PC-3 (cell line): ENCODE data around the gene SHISAL2B. TPM values are rescaled to one million over a fixed set of nuclear protein-coding genes. Genes with fewer than 3 reads are reported as not detected.

Source experiments
- ATAC-seq: fragments of 200-7000 bp; cut with Tn5 transposase; 2 replicates; pipeline ENCODE4 v1.9.1; 2020; ENCODE audit warnings: mild to moderate bottlenecking, moderate library complexity
- BruUV-seq: library from RNA; stranded (reverse); fragments of 400-500 nt; replicated peaks from 2 replicates; lab custom pipeline; 2021; lab: Mats Ljungman, UMichigan
- CTCF ChIA-PET: fragments of 300-600 bp; sonication (Branson Sonifier 250); formaldehyde crosslinking; loops from one replicate; lab custom pipeline; 2022; ENCODE audit warnings: antibody characterized with exemption; lab: Charles Lee
- POLR2A ChIA-PET: fragments of 300-600 bp; sonication (Branson Sonifier 250); formaldehyde crosslinking; loops from one replicate; lab custom pipeline; 2022; ENCODE audit warnings: antibody characterized with exemption; ENCODE audit not compliant: unreplicated experiment; lab: Charles Lee
- DNase-seq: peaks from one replicate; pipeline ENCODE4 v3.0.0-alpha.2; 2015
- H2AFZ ChIP-seq: fragments of 300-600 bp; sonication (generic); 2 replicates; pipeline ENCODE4 v1.6.0; 2016; ENCODE audit warnings: antibody characterized with exemption, low read length
- H3F3A ChIP-seq: fragments of 300-600 bp; sonication (generic); one replicate; pipeline ENCODE4 v1.6.0; 2017; ENCODE audit warnings: antibody characterized with exemption, low read length, control low read depth, mild to moderate bottlenecking; ENCODE audit not compliant: unreplicated experiment
- H3K27ac ChIP-seq: fragments of 300-600 bp; sonication (generic); 2 replicates; pipeline ENCODE4 v1.5.1; 2016; ENCODE audit warnings: mild to moderate bottlenecking, low read length
- H3K27me3 ChIP-seq: fragments of 300-600 bp; sonication (generic); 2 replicates; pipeline ENCODE4 v1.6.1; 2016; ENCODE audit warnings: low read length, mixed read lengths
- H3K36me3 ChIP-seq: fragments of 300-600 bp; sonication (generic); 2 replicates; pipeline ENCODE4 v1.6.1; 2016; ENCODE audit warnings: low read depth, mixed run types, low read length, mixed read lengths
- H3K4me1 ChIP-seq: fragments of 300-600 bp; sonication (generic); 2 replicates; pipeline ENCODE4 v1.5.1; 2016; ENCODE audit warnings: low read length; ENCODE audit not compliant: insufficient read depth
- H3K4me2 ChIP-seq: fragments of 300-600 bp; sonication (generic); 2 replicates; pipeline ENCODE4 v1.6.0; 2016; ENCODE audit warnings: low read length
- H3K4me3 ChIP-seq: fragments of 300-600 bp; sonication (generic); 2 replicates; pipeline ENCODE4 v1.5.1; 2016; ENCODE audit warnings: mild to moderate bottlenecking, low read length, mixed read lengths
- H3K79me2 ChIP-seq: fragments of 300-600 bp; sonication (generic); 2 replicates; pipeline ENCODE4 v1.6.1; 2017; ENCODE audit warnings: low read length, mixed read lengths
- H3K9ac ChIP-seq: fragments of 300-600 bp; sonication (generic); 2 replicates; pipeline ENCODE4 v1.6.0; 2016; ENCODE audit warnings: mild to moderate bottlenecking, low read length
- H3K9me2 ChIP-seq: fragments of 300-600 bp; sonication (generic); replicated peaks from 2 replicates; pipeline ENCODE4 v1.6.1; 2016; ENCODE audit warnings: mixed run types, low read length, mixed read lengths
- H3K9me3 ChIP-seq: fragments of 300-600 bp; sonication (generic); 2 replicates; pipeline ENCODE4 v1.6.1; 2016; ENCODE audit warnings: low read length, mixed read lengths
- H4K20me1 ChIP-seq: fragments of 300-600 bp; sonication (generic); 2 replicates; pipeline ENCODE4 v1.6.1; 2016; ENCODE audit warnings: low read length, mixed read lengths
- EZH2 ChIP-seq: fragments of 300-600 bp; sonication (generic); IDR thresholded peaks from one replicate; pipeline ENCODE4 v1.6.1; 2017; ENCODE audit warnings: antibody characterized with exemption, mild to moderate bottlenecking, low read length; ENCODE audit not compliant: unreplicated experiment
- EZH2phosphoT487 ChIP-seq: fragments of 300-600 bp; sonication (generic); IDR thresholded peaks from 2 replicates; pipeline ENCODE4 v1.6.1; 2018; ENCODE audit warnings: mild to moderate bottlenecking, antibody characterized with exemption, low read length, borderline replicate concordance
- intact Hi-C: fragments of 100-400 bp; cut with micrococcal nuclease; formaldehyde crosslinking; loops from 2 replicates; pipeline ENCODE4 v1.9.0; 2023
- total RNA-seq: library from RNA; depleted of rRNA; stranded (reverse); fragments of >200 nt; gene quantifications from 2 replicates; pipeline ENCODE4 v1.2.3, GENCODE V29; 2014
- TF ChIP-seq, protein P1 (sequence below): fragments of 300-600 bp; sonication (generic); conservative IDR thresholded peaks from 2 replicates; pipeline ENCODE4 v1.5.1; 2017; ENCODE audit warnings: antibody characterized with exemption, low read depth, mild to moderate bottlenecking, low read length

Gene SHISAL2B
- total RNA-seq, 1 experiment from 2014 or later: 0.62 TPM

DNA sequence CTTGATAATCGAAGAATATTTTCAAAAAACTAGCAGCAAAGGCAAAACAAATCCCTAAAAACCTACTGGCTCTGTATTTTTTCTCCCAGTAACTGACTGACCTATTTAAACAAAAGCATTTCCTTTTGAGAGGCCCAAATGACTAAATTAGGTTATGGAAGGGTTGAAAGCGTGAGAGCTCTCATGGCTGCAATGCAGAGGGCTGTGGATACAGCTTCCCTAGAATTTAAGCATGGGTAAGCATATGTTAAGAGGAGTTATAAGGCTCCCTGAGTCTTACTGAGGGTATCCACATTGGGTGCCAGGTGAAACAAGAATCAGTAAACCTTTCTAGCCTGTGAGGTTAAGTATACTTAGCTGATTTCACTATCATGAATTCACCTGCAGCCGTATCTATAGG is 32.3 kb downstream of the SHISAL2B start:
- H3K9me2 ChIP-seq: no peaks in the 10 kb centered on the region
- H3F3A ChIP-seq: no peaks in the 10 kb centered on the region
- H2AFZ ChIP-seq: no peak overlapping the region
- H3K9me3 ChIP-seq: no peaks in the 10 kb centered on the region
- intact Hi-C loops: no loop called here
- no peaks in the 10 kb centered on the region for H3K27me3 ChIP-seq
- no peak for TF ChIP-seq EZH2
- TF ChIP-seq, protein P1, sequence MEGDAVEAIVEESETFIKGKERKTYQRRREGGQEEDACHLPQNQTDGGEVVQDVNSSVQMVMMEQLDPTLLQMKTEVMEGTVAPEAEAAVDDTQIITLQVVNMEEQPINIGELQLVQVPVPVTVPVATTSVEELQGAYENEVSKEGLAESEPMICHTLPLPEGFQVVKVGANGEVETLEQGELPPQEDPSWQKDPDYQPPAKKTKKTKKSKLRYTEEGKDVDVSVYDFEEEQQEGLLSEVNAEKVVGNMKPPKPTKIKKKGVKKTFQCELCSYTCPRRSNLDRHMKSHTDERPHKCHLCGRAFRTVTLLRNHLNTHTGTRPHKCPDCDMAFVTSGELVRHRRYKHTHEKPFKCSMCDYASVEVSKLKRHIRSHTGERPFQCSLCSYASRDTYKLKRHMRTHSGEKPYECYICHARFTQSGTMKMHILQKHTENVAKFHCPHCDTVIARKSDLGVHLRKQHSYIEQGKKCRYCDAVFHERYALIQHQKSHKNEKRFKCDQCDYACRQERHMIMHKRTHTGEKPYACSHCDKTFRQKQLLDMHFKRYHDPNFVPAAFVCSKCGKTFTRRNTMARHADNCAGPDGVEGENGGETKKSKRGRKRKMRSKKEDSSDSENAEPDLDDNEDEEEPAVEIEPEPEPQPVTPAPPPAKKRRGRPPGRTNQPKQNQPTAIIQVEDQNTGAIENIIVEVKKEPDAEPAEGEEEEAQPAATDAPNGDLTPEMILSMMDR: no peak
- TF ChIP-seq EZH2phosphoT487: no peak
- H4K20me1 ChIP-seq: no peaks in the 10 kb centered on the region
- H3K4me1 ChIP-seq: no peaks in the 10 kb centered on the region
- DNase-seq (no peak), ATAC-seq (no peak)
- H3K27ac ChIP-seq: no peak overlapping the region
- no peaks in the 10 kb centered on the region for H3K79me2 ChIP-seq
- CTCF ChIA-PET: no interaction called here
- BruUV-seq: no TSS peak
- no peak overlapping the region for H3K4me2 ChIP-seq
- POLR2A ChIA-PET: no interaction called here
- no peak overlapping the region for H3K9ac ChIP-seq
- no peaks in the 10 kb centered on the region for H3K36me3 ChIP-seq
- H3K4me3 ChIP-seq: no peak overlapping the region

DNA sequence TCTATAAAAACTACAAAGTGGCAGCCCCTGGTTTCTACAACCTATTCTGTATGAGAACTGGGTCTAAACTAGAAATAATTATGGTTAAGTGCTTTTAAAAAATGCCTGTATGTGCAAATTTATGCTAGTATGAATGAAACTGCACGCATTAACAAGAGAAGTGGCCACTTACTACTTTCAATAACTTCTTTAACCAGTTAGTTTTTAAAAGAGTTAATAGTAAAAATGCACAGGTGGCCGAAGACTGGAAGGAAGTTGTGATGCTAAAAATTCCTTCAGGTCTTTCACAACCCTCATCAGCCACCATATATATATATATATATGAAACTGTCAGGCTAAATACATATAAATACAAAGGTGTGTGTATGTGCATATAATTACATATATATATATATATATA is 36.8 kb downstream of the SHISAL2B start:
- Histone ChIP-seq H3K79me2 (no peaks in the 10 kb centered on the region), H4K20me1 (no peaks in the 10 kb centered on the region), H3K9me2 (no peaks in the 10 kb centered on the region), H3K4me1 (no peaks in the 10 kb centered on the region), H3K27ac (no peak overlapping the region), H2AFZ (no peak overlapping the region), H3K4me2 (no peak overlapping the region), H3K27me3 (no peaks in the 10 kb centered on the region), H3K36me3 (no peaks in the 10 kb centered on the region), H3K9ac (no peak overlapping the region), H3F3A (no peaks in the 10 kb centered on the region), H3K4me3 (no peak overlapping the region), H3K9me3 (no peaks in the 10 kb centered on the region)
- CTCF ChIA-PET: no interaction called here
- TF ChIP-seq EZH2: no peak
- TF ChIP-seq EZH2phosphoT487: no peak
- TF ChIP-seq, protein P1: no peak
- ATAC-seq (no peak), DNase-seq (no peak)
- BruUV-seq: no TSS peak
- POLR2A ChIA-PET: interaction anchor here (0.6 kb wide), 1 partner anchor 92 kb away, joined by 3 read pairs; no protein-coding TSS in a partner anchor
- intact Hi-C loops: no loop called here

DNA sequence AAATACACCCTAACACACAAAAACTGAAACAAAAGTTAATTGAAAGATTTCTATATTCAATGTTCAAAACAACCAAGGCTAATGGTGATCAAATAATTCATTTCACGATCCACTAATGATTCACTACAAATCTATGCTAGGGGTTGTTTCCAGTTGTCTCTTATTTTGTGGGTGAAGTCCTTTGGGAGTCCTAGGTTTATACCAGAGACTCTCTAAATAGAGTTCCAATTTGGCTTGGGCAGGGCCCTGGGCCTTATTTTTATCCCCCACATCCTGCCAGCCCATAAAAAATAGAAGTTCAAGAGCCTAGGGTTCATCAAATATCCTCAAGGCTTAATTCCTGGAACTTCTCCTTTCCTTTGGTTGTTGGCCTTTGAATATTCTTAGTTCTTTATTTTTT is 52.1 kb downstream of the SHISAL2B start:
- H3K36me3 ChIP-seq: no peaks in the 10 kb centered on the region; the same call in 1 of the 2 replicates
- CTCF ChIA-PET: no interaction called here

More for the DNA sequence above, 52.1 kb downstream of the SHISAL2B start:
- POLR2A ChIA-PET: no interaction called here
- Histone ChIP-seq H3K9ac (no peak overlapping the region), H3K4me2 (no peak overlapping the region), H3K27me3 (no peaks in the 10 kb centered on the region), H3K9me2 (no peaks in the 10 kb centered on the region), H2AFZ (no peak overlapping the region), H3K4me1 (no peaks in the 10 kb centered on the region), H4K20me1 (no peaks in the 10 kb centered on the region), H3K79me2 (no peaks in the 10 kb centered on the region), H3K9me3 (no peaks in the 10 kb centered on the region), H3F3A (no peaks in the 10 kb centered on the region), H3K4me3 (no peak overlapping the region), H3K27ac (no peak overlapping the region)
- ATAC-seq: no peak
- TF ChIP-seq EZH2phosphoT487 (no peak), EZH2 (no peak)
- TF ChIP-seq, protein P1: no peak
- intact Hi-C loops: no loop called here
- BruUV-seq: no TSS peak
- no peak for DNase-seq
